GM23338 (cell line): ENCODE results near the gene PCSK6. TPM values are rescaled to one million over a fixed set of nuclear protein-coding genes. Genes with fewer than 3 reads are reported as not detected.

ENCODE experiments used
- CREB1 ChIP-seq: fragments of 250-450 bp; sonication (Bioruptor Pico); IDR thresholded peaks from 2 replicates; pipeline ENCODE4 v1.5.0; 2020; ENCODE audit warnings: low read depth, mild to moderate bottlenecking, moderate library complexity
- CTCF ChIP-seq, 2 experiments: fragments of 200-600 bp in 1 of 2; sonication (generic) in 1 of 2; conservative IDR thresholded peaks; 2 replicates each; pipeline versions ENCODE4 v1.5.1 to v1.6.1; 2016 to 2017; ENCODE audit warnings: antibody characterized with exemption in 2 of 2, low read depth in 2 of 2, mild to moderate bottlenecking in 2 of 2, moderate library complexity in 1 of 2
- EZH2 ChIP-seq: fragments of 200-600 bp; sonication (generic); IDR thresholded peaks from one replicate; pipeline ENCODE4 v1.8.0; 2017; ENCODE audit warnings: antibody characterized with exemption, mild to moderate bottlenecking, low read depth; ENCODE audit not compliant: unreplicated experiment
- JUNB ChIP-seq: IDR thresholded peaks from one replicate; pipeline ENCODE4 v1.6.1; 2016; ENCODE audit warnings: antibody characterized with exemption; ENCODE audit not compliant: unreplicated experiment
- NANOG ChIP-seq: IDR thresholded peaks from 2 replicates; pipeline ENCODE4 v1.6.1; 2016; ENCODE audit warnings: antibody characterized with exemption, borderline replicate concordance
- POLR2AphosphoS5 ChIP-seq: IDR thresholded peaks from 2 replicates; pipeline ENCODE4 v1.6.1; 2016; ENCODE audit warnings: antibody characterized with exemption, low read depth
- ZNF114 ChIP-seq: fragments of 250-450 bp; sonication (Bioruptor Pico); IDR thresholded peaks from 2 replicates; pipeline ENCODE4 v1.5.0; 2020; ENCODE audit warnings: mild to moderate bottlenecking, moderate library complexity
- ZNF331 ChIP-seq: fragments of 250-450 bp; sonication (Bioruptor Pico); IDR thresholded peaks from 2 replicates; pipeline ENCODE4 v1.5.0; 2020; ENCODE audit warnings: low read depth, mild to moderate bottlenecking, moderate library complexity
- ZNF462 ChIP-seq: fragments of 250-450 bp; sonication (Bioruptor Pico); IDR thresholded peaks from 2 replicates; pipeline ENCODE4 v1.5.0; 2020; ENCODE audit warnings: mild to moderate bottlenecking, moderate library complexity
- polyA plus RNA-seq: library from polyadenylated mRNA; unstranded; fragments of >200 nt; fragmentation: Nextera tagmentation; extraction: Ambion mirVana; gene quantifications from 2 replicates; pipeline ENCODE4 v1.2.1, GENCODE V29; 2016
- total RNA-seq: library from RNA; depleted of rRNA; stranded (reverse); fragments of >200 nt; shearing (Covaris generic); gene quantifications from 2 replicates; pipeline ENCODE4 v1.2.3, GENCODE V29; 2014

Gene PCSK6
- total and polyA plus RNA-seq, 2 experiments from 2014 or later = 1.7 to 6.7 TPM

GRCh38 chr15:101315736-101316135 lies 173.8 kb downstream of the PCSK6 start (continued):
- TF ChIP-seq ZNF462 (no peak), JUNB (no peak), ZNF331 (CRISPR knock-in tag) (no peak), NANOG (no peak), EZH2 (no peak), CREB1 (CRISPR knock-in tag) (no peak), ZNF114 (no peak), CTCF (conservative IDR thresholded peaks at IDR 0.05; ENCODE audit: low read depth in 2 of 2) (no peak), POLR2AphosphoS5 (no peak)
